ENCODE measurements around the gene NFYA. TPM values are rescaled to one million over a fixed set of nuclear protein-coding genes. Genes with fewer than 3 reads are reported as not detected.

Gene NFYA
- 10 to 100 TPM; 26.2 to 29.8 TPM for total RNA-seq

GRCh38 chr6:41072836-41073202 is at the start of gene NFYA:
TSS of gene NFYA (plus strand) at chr6:41072974. CDS start at chr6:41079090, 6,116 bp downstream.
- no peaks in the 10 kb centered on the region for H3K27me3 Mint-ChIP-seq
- CTCF ChIA-PET = interaction anchor here (0.9 to 5.7 kb wide), 10 partner anchors 10 to 234 kb away, joined by 3 to 47 read pairs (median 4); partner anchors contain the start of genes TREML2 and UNC5CL
- peak within 1 kb of the TSS; percentile 93 for H3K4me3 Mint-ChIP-seq
- no peak for DNase-seq
- POLR2A ChIA-PET = interaction anchor here (0.6 to 5.5 kb wide), 12 partner anchors 10 to 261 kb away, joined by 3 to 51 read pairs (median 4); partner anchors contain the start of gene TREML2
- peak within 1 kb of the TSS; percentile 99 for H3K27ac Mint-ChIP-seq
- peaks cover 42% of the 10 kb centered on the region for H3K36me3 Mint-ChIP-seq (ENCODE audit: low read depth)
- H3K9me3 Mint-ChIP-seq = no peaks in the 10 kb centered on the region
- H3K4me1 Mint-ChIP-seq = peaks cover 66% of the 10 kb centered on the region

- DNase-seq = no peak
- no peak overlapping the region for H3K27ac Mint-ChIP-seq
- no peaks in the 10 kb centered on the region for H3K9me3 Mint-ChIP-seq
- ChIA-PET POLR2A (no interaction called here), CTCF (interaction anchor here (1.5 kb wide), 1 partner anchor 48 kb away, joined by 3 read pairs; no protein-coding TSS in a partner anchor)
- H3K27me3 Mint-ChIP-seq = no peaks in the 10 kb centered on the region
- H3K36me3 Mint-ChIP-seq (ENCODE audit: low read depth) = no peaks in the 10 kb centered on the region
- peaks cover 11% of the 10 kb centered on the region for H3K4me1 Mint-ChIP-seq
- no peak overlapping the region for H3K4me3 Mint-ChIP-seq
These were observed 49.7 kb upstream of the NFYA start for GRCh38 chr6:41023114-41023513.

GRCh38 chr6:41025966-41026530 is 46.7 kb upstream of the NFYA start:
- Mint-ChIP-seq H3K36me3 (ENCODE audit: low read depth) (no peaks in the 10 kb centered on the region), H3K4me3 (no peak overlapping the region), H3K27me3 (no peaks in the 10 kb centered on the region), H3K27ac (no peak overlapping the region), H3K4me1 (peaks cover 24% of the 10 kb centered on the region), H3K9me3 (no peaks in the 10 kb centered on the region)
- no peak for DNase-seq
- POLR2A ChIA-PET = interaction anchor here (1.2 kb wide), 1 partner anchor 16 kb away, joined by 3 read pairs; no protein-coding TSS in a partner anchor
- CTCF ChIA-PET = interaction anchor here (2.9 to 6.0 kb wide), 4 partner anchors 15 to 156 kb away, joined by 11 to 68 read pairs (median 30); partner anchors contain the start of genes APOBEC2, TSPO2 and UNC5CL

- Mint-ChIP-seq H3K4me3 (peak overlapping the region; percentile 77), H3K27me3 (no peaks in the 10 kb centered on the region), H3K9me3 (no peaks in the 10 kb centered on the region), H3K27ac (peak overlapping the region; percentile 77), H3K4me1 (peaks cover 24% of the 10 kb centered on the region), H3K36me3 (ENCODE audit: low read depth) (no peaks in the 10 kb centered on the region)
- DNase-seq = no peak
- ChIA-PET CTCF (interaction anchor here (0.7 to 6.0 kb wide), 19 partner anchors 9 to 1162 kb away, joined by 3 to 68 read pairs (median 10); partner anchors contain the start of genes APOBEC2, NFYA, OARD1 and TSPO2), POLR2A (interaction anchor here (1.2 to 4.3 kb wide), 7 partner anchors 10 to 43 kb away, joined by 3 to 51 read pairs (median 7); partner anchors contain the start of genes APOBEC2, NFYA and OARD1)
These were observed 45.5 kb upstream of the NFYA start for GRCh38 chr6:41027241-41027640.

- CTCF ChIA-PET = interaction anchor here (0.6 to 6.0 kb wide), 30 partner anchors 9 to 1162 kb away, joined by 3 to 68 read pairs (median 6); partner anchors contain the start of genes APOBEC2, LRFN2, NFYA and OARD1
- H3K27ac Mint-ChIP-seq = peak overlapping the region; percentile 77
- no peaks in the 10 kb centered on the region for H3K36me3 Mint-ChIP-seq (ENCODE audit: low read depth)
These were observed 44.8 kb upstream of the NFYA start for GRCh38 chr6:41027799-41028560.

GRCh38 chr6:41028561-41029412 is 44.0 kb upstream of the NFYA start:
- Mint-ChIP-seq H3K27me3 (no peaks in the 10 kb centered on the region), H3K9me3 (no peaks in the 10 kb centered on the region), H3K4me1 (peaks cover 24% of the 10 kb centered on the region), H3K27ac (peak overlapping the region; percentile 77), H3K36me3 (ENCODE audit: low read depth) (no peaks in the 10 kb centered on the region), H3K4me3 (peak overlapping the region; percentile 77)
- POLR2A ChIA-PET = interaction anchor here (0.7 to 4.3 kb wide), 15 partner anchors 8 to 171 kb away, joined by 3 to 51 read pairs (median 5); partner anchors contain the start of genes APOBEC2, NFYA, OARD1 and TREML2
- DNase-seq = no peak
- CTCF ChIA-PET = interaction anchor here (0.6 to 6.0 kb wide), 29 partner anchors 8 to 482 kb away, joined by 3 to 68 read pairs (median 6); partner anchors contain the start of genes APOBEC2, LRFN2, NFYA and OARD1

More at GRCh38 chr6:41027799-41028560, 44.8 kb upstream of the NFYA start:
- Mint-ChIP-seq H3K9me3 (no peaks in the 10 kb centered on the region), H3K4me1 (peaks cover 24% of the 10 kb centered on the region), H3K4me3 (peak overlapping the region; percentile 77), H3K27me3 (no peaks in the 10 kb centered on the region)
- POLR2A ChIA-PET = interaction anchor here (0.6 to 4.3 kb wide), 16 partner anchors 9 to 172 kb away, joined by 3 to 51 read pairs (median 5); partner anchors contain the start of genes APOBEC2, NFYA, OARD1 and TREML2
- DNase-seq = peak; percentile 84

GRCh38 chr6:41032830-41033229 is 39.9 kb upstream of the NFYA start:
- H3K9me3 Mint-ChIP-seq = no peaks in the 10 kb centered on the region
- no peak overlapping the region for H3K4me3 Mint-ChIP-seq
- CTCF ChIA-PET = interaction anchor here (2.6 kb wide), 1 partner anchor 35 kb away, joined by 7 read pairs; no protein-coding TSS in a partner anchor
- no peaks in the 10 kb centered on the region for H3K36me3 Mint-ChIP-seq (ENCODE audit: low read depth)
- DNase-seq = no peak
- POLR2A ChIA-PET = no interaction called here
- H3K27ac Mint-ChIP-seq = no peak overlapping the region
- H3K4me1 Mint-ChIP-seq = peaks cover 14% of the 10 kb centered on the region
- no peaks in the 10 kb centered on the region for H3K27me3 Mint-ChIP-seq

GRCh38 chr6:41033776-41034175 is 39.0 kb upstream of the NFYA start:
- ChIA-PET POLR2A (no interaction called here), CTCF (no interaction called here)
- Mint-ChIP-seq H3K4me1 (peaks cover 9% of the 10 kb centered on the region), H3K27me3 (no peaks in the 10 kb centered on the region), H3K9me3 (no peaks in the 10 kb centered on the region), H3K4me3 (no peak overlapping the region), H3K27ac (no peak overlapping the region), H3K36me3 (ENCODE audit: low read depth) (no peaks in the 10 kb centered on the region)
- no peak for DNase-seq

GRCh38 chr6:41036186-41036585 is 36.6 kb upstream of the NFYA start:
- no peak overlapping the region for H3K4me3 Mint-ChIP-seq
- CTCF ChIA-PET = interaction anchor here (1.0 to 2.9 kb wide), 9 partner anchors 8 to 142 kb away, joined by 3 to 19 read pairs (median 4); no protein-coding TSS in a partner anchor
- H3K27ac Mint-ChIP-seq = no peak overlapping the region
- no peaks in the 10 kb centered on the region for H3K36me3 Mint-ChIP-seq (ENCODE audit: low read depth)
- POLR2A ChIA-PET = interaction anchor here (1.2 to 2.6 kb wide), 2 partner anchors 8 to 20 kb away, joined by 3 to 18 read pairs; no protein-coding TSS in a partner anchor
- peaks cover 7% of the 10 kb centered on the region for H3K4me1 Mint-ChIP-seq
- H3K9me3 Mint-ChIP-seq = no peaks in the 10 kb centered on the region
- DNase-seq = no peak
- no peaks in the 10 kb centered on the region for H3K27me3 Mint-ChIP-seq

- no peaks in the 10 kb centered on the region for H3K27me3 Mint-ChIP-seq
- no peak overlapping the region for H3K4me3 Mint-ChIP-seq
- no peak overlapping the region for H3K27ac Mint-ChIP-seq
- POLR2A ChIA-PET = interaction anchor here (1.2 to 2.6 kb wide), 2 partner anchors 8 to 20 kb away, joined by 3 to 18 read pairs; no protein-coding TSS in a partner anchor
- no peak for DNase-seq
- CTCF ChIA-PET = interaction anchor here (1.0 to 2.9 kb wide), 10 partner anchors 8 to 156 kb away, joined by 3 to 19 read pairs (median 4); no protein-coding TSS in a partner anchor
- H3K9me3 Mint-ChIP-seq = no peaks in the 10 kb centered on the region
- peaks cover 7% of the 10 kb centered on the region for H3K4me1 Mint-ChIP-seq
- no peaks in the 10 kb centered on the region for H3K36me3 Mint-ChIP-seq (ENCODE audit: low read depth)
These were observed 36.2 kb upstream of the NFYA start for GRCh38 chr6:41036601-41037000.

GRCh38 chr6:41037107-41037900 is 35.5 kb upstream of the NFYA start:
- no peak for DNase-seq
- no peaks in the 10 kb centered on the region for H3K9me3 Mint-ChIP-seq
- H3K36me3 Mint-ChIP-seq (ENCODE audit: low read depth) = no peaks in the 10 kb centered on the region
- ChIA-PET POLR2A (interaction anchor here (1.2 to 2.6 kb wide), 2 partner anchors 9 to 19 kb away, joined by 3 to 18 read pairs; no protein-coding TSS in a partner anchor), CTCF (interaction anchor here (1.0 to 2.9 kb wide), 9 partner anchors 9 to 156 kb away, joined by 3 to 19 read pairs (median 4); no protein-coding TSS in a partner anchor)
- H3K27me3 Mint-ChIP-seq = no peaks in the 10 kb centered on the region
- H3K4me1 Mint-ChIP-seq = peaks cover 7% of the 10 kb centered on the region
- no peak overlapping the region for H3K4me3 Mint-ChIP-seq
- H3K27ac Mint-ChIP-seq = no peak overlapping the region

Measured in activated CD4-positive, alpha-beta memory T cell treated with anti-CD3 and anti-CD28 coated beads, Interleukin-2, amount 10 ng/mL, durations not matched to agents 7 days and 5 days (primary cell).